ENCODE data around the gene GDE1. TPM values are rescaled to one million over a fixed set of nuclear protein-coding genes. Genes with fewer than 3 reads are reported as not detected.

GDE1 gene
- total RNA-seq, 1 experiment from 2014 or later: 67.2 TPM

DNA sequence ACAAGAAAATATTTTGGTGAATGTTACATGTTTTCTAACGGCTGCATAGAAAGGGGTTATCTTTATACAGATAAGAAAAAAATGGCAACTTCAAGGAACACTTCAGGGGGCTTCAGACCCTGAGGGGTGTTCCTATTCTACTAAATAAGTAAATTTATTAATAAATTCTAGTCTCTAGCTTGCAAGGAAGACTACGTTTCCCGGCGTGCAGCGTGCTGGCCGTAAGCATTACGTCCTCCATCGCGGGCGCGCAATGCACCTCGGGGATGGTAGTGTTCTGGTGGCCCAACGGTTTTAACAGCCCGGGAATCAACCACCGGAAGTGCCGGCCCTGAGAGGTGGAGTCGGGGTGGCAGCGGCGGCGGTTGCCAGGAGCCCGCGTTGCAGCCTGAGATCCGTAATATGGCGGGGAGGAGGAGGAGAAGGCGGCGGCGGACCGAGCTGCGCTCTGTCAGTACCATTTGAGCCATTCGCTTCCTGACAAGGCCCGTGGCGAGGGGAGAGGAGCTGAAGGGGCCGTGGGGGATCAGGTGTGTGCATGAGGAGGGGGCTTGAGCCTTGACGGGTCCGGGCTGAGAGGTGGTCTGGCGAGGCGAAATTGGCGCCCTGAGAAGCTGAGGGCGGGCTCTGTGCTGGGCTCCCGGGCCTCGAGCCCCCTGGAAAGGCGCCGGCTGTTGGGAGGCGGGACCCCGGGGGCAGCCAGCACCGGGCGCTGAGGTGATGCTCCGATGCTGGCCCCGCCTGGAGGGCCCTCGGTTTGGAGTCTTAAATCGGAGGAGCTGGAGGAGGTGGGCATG, 1.9 kb upstream of the GDE1 start, which contains the start of gene CCP110:
CCP110 (plus strand) TSS at position 384 of the 797 bp plus-strand sequence. CDS start 3,940 bp downstream, outside the sequence.
- peak; percentile 95 for DNase-seq (ENCODE audit: low spot score)

DNA sequence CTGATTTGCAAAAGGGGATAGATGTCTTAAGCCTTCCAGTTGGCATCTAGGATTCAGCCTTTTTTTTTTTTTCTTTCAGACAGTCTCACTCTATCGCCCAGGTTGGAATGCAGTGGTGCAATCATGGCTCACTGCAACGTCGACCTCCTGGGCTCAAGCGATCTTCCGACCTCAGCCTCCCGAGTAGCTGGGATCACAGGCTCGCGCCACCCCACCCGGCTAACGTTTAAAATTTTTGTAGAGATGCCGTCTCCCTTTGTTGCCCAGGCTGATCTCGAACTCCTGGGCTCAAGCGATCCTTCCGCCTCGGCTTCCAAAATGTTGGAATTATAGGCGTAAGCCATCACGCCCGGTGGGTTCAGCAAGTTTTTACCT, 1.3 kb upstream of the GDE1 start:
- no peak for DNase-seq (ENCODE audit: low spot score)

DNA sequence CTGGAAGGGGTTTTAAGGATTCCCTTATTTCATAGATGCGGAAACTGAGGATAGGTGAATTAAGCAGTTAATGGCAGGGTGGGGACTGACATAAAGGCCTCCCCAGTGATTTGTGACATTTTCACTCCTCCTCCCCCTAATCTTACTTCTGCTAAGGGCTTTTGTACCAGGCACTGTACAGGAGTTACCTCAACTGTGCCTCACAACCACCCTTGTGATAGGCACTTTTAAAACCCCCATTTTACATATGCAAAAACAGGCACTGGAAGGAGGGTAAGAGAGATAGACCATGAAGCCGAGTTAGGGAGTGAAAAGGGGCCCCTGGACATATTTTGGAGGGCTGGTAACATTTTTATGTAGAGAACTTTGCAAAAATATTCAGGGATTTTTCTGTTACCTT, 862 bp upstream of the GDE1 start:
- DNase-seq (ENCODE audit: low spot score): no peak

DNA sequence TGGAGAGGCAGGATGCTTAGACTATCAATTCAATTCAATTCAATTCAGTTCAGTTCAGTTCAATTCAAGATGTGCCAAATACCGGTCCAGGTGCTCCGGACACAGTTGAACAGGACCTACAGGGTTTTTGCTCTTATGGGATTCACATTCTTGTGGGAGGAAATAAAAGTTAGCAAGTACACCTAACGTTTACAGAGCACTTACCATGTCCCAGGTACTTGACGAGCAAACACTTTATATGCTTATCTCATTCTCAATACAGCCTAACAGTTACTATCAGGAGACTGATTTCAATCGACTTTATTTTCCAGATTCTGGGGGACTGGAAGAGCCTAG, 467 bp upstream of the GDE1 start:
- DNase-seq (ENCODE audit: low spot score): no peak

DNA sequence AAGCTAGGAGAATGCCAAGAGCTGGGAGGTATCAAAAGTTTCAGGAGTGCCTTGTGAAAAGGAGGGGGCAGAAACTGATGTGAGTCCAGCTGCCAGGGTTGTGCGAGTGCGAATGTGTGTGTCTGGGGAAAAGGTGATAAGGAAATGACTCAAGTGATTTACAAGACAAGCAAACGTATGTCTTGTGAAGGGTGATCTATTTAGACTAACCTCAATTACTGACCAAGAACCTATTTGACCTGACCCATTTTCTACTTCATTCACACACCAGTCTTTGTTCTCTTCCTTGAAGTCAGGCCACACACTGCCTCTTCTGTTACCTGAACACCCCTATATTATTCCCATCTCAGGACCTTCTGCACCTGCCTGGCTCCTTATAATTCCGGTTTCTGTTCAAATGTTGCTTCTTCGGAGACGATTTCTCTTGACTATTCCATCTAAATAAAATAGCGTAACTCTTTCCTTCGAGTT, 1.0 kb downstream of the GDE1 start:
- peak; percentile 66 for DNase-seq (ENCODE audit: low spot score)

DNA sequence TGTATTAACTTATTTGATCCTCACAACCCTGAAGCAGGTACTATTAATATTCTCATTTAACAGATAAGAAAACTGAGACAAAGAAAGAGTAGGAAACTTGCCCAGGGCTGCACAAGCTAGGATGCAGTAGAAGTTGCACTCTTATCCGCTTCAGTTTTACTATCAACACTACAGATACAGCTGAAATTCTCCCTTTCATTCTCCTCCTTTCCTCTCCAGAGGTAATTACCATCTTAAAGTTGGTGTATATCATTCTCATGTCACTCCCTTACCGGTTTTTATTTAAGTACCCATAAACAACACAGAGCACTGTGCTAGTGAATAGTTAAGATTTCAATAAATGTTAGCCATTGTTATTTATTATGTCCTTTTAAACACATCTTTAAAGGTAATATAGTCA, 3.5 kb downstream of the GDE1 start:
- DNase-seq (ENCODE audit: low spot score): no peak

DNA sequence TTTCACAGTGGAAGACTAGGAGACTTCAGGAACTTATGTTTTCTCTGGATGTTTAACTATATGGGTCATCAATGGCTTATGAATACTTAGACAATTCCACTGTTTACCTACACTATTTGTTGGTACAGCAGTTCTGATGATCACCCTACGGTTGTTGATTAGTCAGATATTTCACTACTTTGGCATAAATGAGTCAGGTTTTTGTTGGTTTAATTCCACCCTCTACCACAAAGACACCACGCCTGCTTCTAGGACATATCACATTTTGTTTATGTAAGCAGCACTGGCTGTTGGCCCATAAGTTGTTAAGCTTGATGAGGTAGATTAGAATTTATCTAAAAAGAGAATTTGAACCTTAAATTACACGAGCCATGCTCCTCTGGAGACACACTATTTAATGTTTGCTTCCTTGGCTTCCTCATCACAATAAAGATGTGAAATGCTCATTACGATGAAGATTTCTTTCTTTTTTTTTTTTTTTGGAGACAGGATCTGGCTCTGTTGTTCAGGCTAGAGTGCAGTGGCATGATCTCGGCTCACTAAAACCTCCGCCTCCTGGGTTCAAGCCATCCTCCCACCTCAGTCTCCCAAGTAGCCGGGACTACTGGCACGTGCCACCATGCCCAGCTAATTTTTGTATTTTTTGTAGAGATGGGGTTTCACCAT, 4.3 kb downstream of the GDE1 start:
- peak; percentile 27 for DNase-seq (ENCODE audit: low spot score)

DNA sequence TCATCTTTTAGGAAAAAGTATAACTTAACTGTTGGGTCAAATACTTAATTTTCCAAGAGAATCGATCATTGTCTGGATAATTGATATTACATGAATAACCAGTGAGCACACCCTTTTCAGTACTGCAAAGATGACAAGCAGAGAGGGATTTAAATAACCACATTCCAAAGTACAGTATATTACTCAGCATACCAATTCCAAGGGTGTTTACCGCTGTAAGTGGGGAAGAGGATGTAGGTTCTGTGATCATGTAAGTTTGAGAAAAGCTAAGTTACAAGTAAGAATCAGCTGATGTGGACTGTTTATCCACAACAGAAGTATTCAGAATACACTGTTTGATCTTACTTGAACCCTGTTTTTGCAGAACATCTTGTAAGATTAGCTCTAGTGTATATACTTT, 6.1 kb downstream of the GDE1 start:
- no peak for DNase-seq (ENCODE audit: low spot score)

DNA sequence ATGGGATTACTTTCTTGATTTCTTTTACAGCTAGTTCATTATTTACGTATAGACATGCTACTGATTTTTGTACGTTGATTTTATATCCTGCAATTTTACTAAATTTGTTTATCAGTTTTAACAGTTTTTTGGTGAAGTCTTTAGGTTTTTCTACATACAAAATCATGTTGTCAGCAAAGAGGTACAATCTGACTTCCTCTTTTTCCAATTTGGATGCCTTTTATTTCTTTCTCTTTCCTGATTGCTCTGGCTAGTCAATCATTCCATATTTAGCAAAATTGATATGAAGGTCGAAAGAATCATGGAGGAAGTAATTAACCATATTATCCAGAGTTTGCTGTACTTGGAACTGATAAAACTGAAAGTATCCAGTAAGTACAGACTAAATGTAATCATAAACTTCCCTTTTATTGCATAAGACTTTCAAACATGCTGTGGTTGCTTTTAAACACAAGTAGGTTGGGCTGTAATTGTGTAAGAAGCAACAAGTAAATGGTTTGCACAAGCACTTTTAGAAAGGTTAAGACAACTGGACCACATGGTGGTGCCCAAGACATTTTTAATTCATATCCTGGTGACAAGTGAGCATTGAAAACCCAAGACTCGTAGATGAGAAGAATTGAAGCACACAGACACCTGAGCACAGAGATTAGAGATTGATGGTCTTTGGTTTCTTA, 8.4 kb downstream of the GDE1 start:
- no peak for DNase-seq (ENCODE audit: low spot score)

DNA sequence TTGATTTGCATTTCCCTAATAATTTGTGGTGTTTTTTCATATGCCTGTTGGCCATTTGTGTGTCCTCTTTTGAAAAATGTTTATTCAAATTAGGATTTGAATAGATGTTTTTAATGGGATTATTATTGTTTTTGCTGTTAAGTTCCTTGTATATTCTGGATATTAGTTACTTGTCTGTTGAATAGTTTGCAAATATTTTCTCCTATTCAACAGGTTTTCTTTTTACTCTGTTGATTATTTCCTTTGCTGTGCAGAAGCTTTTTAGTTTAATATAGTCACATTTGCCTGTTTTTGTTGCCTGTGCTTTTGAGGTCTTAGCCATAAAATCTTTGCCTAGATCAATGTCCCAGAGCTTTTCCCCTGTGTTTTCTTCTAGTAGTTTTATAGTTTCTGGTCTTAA, 9.6 kb downstream of the GDE1 start:
- no peak for DNase-seq (ENCODE audit: low spot score)

DNA sequence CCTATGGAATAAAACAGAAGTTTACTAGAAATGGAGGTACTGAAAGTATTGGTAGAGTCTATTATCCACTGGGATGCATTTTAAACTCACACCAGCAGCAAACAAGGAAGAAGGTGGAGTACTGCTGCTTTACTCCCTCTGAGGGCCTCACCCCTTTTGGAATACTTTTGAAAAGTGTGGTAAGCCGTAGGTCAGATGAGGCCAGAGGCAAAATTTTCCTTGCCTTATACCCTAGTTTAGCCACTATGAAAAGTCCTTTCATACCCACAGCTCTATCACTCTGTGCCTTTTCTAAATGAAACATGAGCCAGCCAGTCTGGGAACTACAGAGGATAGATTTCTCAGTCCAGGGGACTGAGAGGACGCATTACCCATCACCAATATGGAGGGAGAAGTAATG, 14.0 kb downstream of the GDE1 start:
- no peak for DNase-seq (ENCODE audit: low spot score)

DNA sequence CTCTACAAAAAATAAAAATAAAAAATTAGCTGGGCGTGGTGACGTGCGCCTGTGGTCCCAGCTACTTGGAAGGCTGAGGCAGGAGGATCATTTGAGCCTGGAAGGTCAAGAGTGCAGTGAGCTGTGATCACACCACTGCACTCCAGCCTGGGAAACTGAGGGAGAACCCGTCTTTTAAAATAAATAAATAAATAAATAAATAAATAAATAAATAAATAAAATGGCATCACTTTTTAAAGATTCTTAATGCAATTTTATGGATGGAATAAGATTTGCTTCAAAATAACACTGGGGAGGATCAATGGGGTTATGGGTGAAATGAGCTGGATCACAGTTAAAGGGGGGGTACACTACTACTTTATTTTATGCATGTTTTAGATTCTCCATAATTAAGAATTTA, 14.9 kb downstream of the GDE1 start:
- DNase-seq (ENCODE audit: low spot score): no peak

DNA sequence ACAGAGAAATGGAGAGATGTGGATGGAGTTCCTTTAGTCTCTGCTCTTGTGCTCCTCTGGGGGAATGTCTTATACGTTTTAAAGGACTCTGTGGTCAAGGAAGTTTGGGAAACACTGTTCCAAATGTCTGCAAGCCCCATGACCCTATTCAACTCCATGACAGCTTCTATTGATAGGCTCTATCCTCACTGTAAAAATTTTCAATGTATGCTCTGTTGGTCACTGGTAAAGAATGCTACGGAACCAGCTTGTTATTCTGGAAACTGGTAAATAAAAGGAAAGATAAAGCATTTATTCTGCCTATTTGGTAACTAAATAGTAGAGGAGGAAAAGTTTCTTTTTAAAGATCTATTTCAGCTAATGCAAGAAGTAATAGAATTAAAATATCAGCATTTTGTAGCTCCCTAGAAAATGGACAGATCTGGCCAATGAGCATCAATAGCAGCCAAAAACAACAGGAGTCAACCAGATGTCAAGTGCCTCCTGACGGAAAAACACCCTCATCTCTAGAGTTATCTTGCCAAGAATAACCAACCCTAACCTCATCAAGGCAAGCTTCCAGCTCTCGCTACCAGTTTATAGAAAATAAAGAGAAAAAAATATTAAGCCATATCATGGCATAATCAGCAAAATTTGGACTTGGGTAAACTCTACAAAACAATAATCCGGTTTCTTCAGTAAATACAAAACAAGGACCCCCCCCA, 16.1 kb downstream of the GDE1 start:
- DNase-seq (ENCODE audit: low spot score): no peak

DNA sequence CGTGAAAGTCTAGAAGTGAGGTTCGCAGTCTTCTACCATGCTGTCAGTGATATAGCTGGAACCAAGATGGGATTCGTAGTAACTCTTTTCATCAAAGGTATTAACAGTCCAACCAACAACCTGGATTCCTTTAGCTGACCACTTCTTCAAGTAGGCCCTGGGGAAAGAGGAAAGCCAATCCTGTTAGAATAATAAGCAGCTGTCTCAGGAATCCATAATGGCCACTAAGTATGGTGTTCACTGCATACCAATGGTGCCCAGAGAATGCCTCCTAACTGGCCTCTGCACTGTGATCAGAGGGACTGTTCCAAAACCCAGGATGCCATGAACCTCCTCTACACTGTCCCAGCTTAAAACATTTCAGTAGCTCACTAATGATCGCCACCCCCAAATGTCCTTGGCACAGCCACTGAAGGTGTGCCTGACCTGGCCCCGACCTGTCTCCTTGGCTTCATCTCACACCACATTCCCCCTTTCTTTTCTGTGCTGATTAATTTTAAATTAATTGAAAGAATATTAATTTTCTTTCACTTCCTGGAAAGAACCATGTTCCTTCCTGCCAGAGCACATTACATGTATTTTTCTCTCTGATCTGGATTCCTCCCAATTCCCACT, 18.3 kb downstream of the GDE1 start:
- no peak for DNase-seq (ENCODE audit: low spot score)

DNA sequence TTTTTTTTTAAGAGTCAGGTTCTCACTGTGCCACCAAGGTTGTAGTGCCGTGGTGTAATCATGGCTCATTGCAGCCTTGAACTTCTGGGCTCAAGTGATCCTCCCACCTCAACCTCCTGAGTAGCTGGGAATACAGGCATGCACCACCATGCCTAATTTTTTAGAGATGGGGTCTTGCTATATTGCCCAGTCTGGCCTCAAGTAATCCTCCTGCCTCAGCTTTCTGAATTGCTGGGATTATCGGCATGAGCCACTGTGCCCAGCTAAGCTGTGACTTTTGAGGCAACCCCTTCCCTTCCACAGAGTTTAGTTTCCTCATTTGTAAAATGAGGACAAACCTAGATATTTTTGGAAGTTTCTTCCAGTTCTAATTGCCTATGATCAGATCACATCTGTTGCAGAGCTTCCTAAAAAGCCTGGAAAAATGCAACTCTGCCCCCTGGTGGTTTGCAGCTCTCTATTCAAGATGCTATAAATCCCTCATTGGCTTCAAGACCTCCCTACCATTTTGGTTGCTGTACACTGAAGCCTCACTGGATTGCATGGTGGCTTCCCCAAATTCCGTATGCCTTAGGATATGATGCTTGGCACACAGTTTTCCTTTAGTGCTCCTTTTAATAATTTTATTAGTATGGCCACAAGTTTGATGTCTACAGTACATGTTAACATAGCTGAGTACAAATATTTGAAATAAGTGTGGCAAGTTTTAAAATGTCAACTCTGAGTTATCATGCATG, 19.3 kb downstream of the GDE1 start:
- DNase-seq (ENCODE audit: low spot score): peak; percentile 84

DNA sequence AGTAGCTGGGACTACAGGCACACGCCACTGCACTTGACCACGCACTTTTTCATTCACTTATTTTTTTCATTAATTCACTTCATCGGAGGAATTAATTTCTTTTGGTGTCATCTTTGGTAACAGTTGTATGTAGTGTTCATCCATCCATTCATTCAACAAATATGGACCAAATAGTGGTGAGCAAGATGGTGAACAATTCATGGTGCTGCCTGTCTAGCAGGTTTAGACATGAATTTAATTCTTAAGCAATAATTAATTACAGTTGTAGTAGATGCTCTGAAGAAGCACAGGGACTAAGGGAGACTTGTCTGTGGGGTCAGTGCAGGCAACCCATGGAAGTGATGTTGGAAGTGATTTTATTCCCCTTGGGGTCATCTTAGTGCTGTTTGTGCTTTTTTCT, 22.4 kb downstream of the GDE1 start:
- no peak for DNase-seq (ENCODE audit: low spot score)

DNA sequence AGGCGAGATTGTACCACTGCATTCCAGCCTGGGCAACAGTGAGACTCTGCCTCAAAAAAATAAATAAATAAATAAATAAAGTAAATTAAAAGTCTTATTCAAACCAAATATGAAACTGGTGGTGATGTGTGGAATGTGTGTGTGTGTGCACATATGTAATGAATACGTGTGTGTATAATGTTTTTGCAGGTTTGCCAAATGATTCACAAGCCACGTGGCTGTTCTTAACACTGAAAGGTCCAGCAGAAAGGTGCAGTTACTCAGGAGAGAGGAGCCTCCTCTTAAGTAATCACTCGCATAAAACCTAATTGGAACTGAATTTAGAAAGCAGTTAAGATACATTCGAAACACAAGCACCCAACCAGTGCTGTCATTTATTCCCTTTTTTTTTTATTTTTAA, 22.9 kb downstream of the GDE1 start:
- no peak for DNase-seq (ENCODE audit: low spot score)

DNA sequence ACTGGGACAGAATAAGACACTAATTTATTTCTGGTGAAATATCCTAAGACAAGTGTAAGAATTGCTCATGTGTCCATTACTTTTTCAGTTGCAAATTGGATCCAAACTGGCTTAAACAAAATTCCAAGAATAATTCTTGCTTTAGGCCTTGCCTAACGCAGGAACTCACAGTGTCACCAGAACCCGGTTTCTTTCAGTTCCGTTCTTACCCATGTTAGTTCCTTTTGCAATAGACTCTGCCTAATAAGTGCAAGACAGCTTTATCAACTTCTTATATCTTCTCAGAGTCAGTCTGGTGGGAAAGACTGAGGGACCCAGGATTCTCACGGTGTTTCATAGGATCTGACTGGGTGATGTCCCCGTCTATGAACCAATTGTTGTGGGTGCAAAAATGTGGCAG, 24.7 kb downstream of the GDE1 start:
- no peak for DNase-seq (ENCODE audit: low spot score)

DNA sequence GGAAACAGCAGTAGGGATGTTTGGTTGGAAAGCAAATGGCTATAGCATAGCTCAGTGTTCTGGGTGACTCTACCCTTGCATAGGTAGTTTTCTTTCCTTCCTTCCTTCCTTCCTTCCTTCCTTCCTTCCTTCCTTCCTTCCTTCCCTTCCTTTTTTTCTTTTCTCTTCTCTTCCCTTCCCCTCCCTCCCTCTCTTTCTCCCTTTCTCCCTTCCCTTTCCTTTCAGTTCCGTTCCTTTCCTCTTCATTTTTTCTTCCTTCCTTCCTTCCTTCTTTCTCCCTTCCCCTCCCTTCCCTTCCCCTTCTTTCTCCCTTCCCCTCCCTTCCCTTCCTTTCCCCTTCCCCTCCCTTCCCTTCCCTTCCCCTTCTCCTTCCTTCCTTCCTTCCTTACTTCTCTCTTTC, 31.3 kb downstream of the GDE1 start:
- no peak for DNase-seq (ENCODE audit: low spot score)

DNA sequence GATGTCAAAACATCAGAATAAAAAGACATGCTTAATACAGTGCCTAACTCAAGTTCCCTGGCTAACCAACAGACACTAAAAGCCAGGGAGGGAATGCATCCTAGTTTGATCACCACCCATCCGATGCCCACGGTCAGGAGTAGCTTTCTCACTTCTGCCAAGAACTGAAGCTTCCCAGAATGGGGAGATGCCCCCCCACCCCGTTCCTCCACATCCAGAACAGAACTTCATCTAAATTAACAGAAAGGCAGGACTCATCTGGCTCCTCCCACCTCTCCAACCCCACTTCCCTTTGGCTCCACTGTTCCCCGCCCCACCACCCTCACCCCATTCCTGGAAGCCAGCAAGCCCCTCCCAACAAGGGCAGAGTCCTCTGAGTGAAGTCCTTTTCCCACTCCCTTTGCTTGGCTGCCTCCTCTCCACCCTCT, 33.7 kb downstream of the GDE1 start:
- DNase-seq (ENCODE audit: low spot score): peak; percentile 70

DNA sequence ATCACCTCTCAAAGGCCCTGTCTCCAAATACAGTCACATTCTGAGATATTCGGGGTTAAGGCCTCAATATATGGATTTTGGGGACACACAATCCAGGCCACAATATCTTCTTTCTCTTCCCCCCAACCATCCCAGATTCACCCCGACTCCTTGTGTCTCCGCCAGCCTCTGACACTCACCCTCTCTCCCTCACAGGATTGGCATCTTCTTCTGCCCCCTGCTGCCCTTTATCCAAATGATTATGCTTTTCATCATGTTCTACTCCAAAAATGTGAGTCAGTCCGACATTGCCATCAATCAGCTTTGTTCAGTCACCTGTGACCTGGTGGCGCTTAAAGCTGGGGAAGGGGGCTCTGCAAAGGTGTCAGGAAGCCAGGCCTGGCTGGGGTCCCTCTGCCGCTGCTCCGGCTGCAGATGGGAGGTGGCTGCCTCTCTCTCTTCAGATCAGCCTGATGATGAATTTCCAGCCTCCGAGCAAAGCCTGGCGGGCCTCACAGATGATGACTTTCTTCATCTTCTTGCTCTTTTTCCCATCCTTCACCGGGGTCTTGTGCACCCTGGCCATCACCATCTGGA, 35.1 kb downstream of the GDE1 start:
- no peak for DNase-seq (ENCODE audit: low spot score)
